Activated T-cell treated with anti-CD3 and anti-CD28 coated beads, Interleukin-2, amount 50 U/mL, for 48 hours (primary cell): ENCODE measurements around the gene DMBX1.

Experiments
- DNase-seq, 2 experiments: peaks; one replicate each; pipeline ENCODE4 v3.0.0-alpha.2; 2020

The DMBX1 gene

GRCh38 chr1:46484783-46485490 is 4.7 kb upstream of the DMBX1 start:
- no peak for DNase-seq

DNA sequence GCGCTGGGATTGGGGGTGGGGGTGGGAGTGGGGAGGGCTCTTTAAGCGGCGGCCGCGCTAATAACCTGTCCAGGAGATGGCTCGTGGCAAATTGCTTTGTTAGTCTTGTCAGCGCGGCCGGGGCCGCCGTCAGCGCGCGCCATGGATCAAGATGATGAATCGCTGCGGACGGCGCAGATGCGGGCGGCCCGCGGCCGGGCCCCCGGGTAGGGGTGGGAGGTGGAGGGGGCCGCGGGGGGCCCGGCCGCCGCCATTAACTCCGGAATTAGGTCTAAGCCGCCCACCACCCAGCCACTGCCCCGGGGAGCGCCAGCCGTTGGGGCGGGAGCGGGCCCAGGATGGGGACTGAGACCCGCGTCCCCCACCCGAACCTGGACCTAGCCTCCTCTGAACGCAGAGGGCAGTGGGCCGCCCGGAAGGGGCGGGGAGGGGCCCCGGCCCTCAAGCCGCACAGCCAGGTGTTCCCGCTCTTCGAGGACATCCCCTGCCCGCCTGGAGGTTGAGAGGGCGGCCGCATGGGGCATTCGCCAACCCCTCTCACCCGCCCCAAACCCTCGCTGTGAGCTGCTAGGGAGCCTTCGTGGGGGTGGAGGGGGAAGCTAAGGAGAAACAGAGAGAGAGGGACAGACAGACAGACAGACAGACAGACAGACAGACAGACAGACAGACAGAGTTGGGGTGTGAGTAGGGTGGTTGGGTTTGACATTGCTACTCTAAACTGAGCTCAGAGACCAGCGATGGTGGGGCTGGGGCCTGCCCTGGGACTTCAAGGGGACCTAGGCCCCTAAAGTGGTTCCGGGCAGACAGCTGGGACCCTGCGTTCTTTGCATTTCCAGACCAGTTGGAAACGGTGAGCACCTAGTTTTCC is 3.8 kb upstream of the DMBX1 start:
- DNase-seq: no peak

DNA sequence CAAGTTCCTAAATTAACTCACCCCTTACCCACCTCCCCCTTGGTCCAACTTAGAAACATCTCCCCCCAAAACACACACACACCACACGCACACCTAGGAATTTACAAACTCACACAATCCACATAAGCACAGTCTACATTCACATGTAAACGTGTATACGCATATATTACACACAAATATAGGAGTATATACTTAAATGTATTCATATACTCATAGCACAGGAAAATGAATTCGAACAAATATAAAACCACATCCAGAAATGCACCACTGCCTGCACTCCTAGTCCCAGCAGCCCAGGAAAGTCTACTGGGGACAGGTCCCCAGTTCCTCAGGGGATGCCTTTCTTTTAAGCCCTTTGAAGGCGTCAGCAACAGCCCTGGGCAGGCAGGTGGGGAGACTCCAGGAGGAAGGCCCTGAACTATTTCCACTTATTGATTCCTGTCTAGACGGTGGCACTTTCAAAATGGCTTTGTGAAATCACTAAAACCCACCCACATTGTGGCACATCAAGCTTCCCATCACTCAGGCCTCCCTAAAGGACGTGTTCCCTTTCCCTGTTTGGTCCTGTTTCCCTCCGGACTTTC is 3.1 kb upstream of the DMBX1 start:
- no peak for DNase-seq

DNA sequence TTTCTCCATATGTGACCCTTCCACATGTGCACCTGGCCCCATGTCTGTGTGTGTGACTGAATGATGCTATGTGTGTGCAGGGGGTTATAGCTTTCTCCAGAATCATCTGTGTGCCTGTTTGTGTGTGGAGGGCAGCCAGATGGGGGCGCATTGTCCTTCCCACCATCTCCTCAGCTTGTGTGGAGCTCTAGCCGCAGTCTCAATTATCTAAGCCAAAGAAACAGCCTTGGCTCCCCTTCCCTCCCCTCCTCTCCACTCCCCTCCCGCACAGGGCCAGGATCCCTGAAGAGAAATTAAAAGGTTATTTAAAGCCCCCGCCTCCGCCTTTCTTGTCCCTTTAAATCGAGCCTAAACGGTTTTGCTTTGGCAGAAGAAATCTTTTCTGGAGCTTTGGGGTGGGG is 1.8 kb upstream of the DMBX1 start:
- DNase-seq: peak in 1 of 2 experiments; percentile 44

DNA sequence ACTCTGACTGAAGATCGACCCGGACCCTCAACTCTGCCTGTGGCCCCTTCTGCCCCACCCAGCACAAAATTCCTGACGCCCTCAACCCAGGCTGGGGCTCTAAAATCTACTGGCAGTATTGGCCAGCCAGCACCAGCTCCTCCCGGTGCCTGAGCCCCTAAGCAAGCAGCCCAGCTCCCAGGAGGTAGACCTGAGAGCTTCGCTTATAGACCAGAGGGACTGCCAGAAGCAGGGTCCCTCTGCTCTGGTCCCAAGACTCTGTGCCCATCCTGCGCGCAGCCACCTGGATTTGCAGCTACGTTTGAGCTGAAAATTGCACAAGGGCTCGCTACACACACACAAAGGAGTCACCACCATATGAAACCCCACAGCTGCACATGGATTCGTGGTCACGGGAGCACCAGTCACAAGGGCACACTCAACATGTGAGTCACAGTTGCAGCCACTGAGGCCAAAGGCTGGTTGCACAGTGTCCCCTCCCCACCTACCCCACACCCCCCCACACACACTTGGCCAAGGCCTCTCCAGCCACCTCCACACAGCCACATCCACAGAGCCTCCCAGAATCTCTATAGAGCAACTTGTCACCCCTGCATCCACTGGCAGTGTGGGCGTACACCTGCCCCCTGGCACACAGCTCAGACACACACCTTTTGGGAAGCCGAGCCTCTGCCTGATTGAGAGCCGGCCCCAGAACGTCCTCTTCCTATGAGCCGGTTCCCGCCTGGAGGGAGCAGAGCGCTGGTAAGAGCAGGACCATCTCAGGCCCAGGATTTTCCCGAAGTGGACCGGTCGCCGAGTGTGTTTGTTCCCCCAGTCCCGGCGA is 1.1 kb upstream of the DMBX1 start:
- peak; percentile 44 to 52 for DNase-seq

- DNase-seq: peak; percentile 62 to 70
Measured at GRCh38 chr1:46489169-46489637, 433 bp upstream of the DMBX1 start.

GRCh38 chr1:46490406-46490655 is 695 bp downstream of the DMBX1 start:
- DNase-seq: no peak

GRCh38 chr1:46490656-46491442 is 1.2 kb downstream of the DMBX1 start:
- DNase-seq: peak; percentile 30 to 44

DNA sequence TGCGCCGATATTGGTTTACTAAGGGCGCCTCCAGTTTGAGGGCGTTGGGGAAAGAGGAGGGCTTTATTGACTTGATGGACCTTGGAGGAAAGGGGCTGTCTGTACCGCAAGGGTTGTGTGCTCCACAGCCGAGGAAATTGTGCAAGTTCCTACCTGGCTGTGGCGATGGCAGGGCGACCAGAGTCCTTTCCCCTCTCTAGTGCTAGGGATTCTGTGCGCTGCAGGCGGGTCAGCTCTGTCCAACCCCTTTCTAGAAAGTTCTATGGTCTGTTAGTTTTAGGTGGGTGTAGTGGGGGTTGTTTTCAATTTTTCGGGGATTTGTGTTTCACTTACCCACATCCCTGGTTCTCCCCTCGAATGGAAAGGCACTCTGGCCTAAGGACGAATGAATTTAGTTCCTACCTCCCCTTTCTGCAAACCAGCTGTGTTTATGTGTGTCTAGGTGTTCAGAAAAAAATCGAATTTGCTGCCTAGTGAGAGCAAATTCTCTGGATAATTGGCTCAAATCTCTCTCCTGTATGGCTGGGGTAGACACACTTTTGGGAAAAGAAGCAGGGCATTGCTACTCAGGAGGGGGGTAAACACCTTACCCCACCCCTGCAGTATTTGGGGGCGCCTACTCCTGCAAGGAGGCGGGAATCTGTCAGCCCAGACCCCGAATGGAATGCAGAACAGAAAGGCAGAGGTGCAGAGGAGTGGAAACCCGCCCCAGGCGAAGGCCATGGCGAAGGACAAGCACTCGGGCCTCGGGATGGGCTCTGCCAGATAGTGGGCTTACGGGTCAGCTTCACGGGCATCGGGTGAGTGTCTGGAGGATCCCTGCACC is 2.0 kb downstream of the DMBX1 start:
- DNase-seq: peak in 1 of 2 experiments; percentile 20

- DNase-seq: peak; percentile 29 to 35
Measured at GRCh38 chr1:46492269-46492853, 2.7 kb downstream of the DMBX1 start.

GRCh38 chr1:46492871-46493270 is 3.2 kb downstream of the DMBX1 start:
- no peak for DNase-seq

GRCh38 chr1:46493316-46494032 is 3.8 kb downstream of the DMBX1 start:
- DNase-seq: no peak

GRCh38 chr1:46494910-46495309 is 5.3 kb downstream of the DMBX1 start:
- DNase-seq: no peak

DNA sequence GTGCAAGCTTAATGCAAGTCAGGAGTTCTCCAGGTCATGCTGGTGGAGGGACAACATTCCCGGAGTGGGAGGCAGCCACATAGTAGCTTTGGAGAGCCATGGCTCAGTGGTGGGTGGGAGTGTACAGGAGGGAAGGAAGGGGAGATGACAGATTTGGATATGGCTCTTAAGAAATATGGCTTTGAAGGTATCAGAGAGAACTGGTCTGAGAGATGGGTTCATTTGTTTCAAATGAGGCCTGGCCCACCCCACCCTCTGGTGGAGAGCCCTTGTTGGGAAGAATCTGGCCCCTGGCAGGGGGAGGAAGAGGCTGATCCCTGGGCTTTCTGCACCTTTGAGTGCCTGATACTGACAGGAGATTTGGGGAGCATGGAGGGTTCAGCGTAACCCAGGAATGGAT is 6.1 kb downstream of the DMBX1 start:
- no peak for DNase-seq

DNA sequence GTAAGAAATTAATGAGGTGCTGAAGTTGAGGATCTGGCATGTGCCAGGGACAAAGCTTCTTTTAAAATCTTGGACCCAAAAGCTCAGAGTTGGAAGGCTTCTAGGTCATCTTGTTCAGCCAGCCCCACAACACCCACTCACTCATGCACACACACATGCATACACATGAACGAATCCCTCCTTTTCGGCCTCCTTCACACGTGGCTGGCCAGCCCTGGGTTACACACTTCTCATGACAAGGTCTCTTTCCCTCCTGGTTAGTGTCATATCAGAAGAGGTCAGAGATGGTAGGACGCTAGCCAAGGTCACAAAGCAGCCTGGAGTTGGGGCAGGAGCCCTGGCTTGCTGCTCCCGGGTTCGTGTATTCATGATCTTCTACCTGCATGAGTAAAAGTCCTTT is 6.9 kb downstream of the DMBX1 start:
- DNase-seq: no peak

GRCh38 chr1:46497020-46497419 is 7.4 kb downstream of the DMBX1 start:
- no peak for DNase-seq

DNA sequence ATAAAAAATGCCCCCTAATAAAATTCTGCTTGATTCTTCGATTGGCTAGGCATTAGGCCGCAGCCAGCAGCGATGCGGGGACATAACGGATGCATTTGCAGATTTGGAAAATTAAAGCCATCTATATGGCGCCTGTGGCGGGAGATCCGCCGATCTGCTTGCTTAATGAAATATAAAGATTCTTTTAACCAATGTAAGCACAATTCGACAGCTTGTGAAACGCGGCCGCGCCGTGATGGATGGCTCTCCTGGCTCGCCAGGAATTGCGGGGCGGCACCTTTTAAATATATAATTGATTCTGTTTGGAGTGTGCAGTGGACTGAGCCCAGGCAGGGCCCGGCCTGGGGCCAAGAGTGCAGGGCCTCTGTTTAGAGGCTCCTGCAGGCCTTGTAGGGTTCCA is 8.0 kb downstream of the DMBX1 start:
- DNase-seq: no peak

GRCh38 chr1:46501528-46501927 is 11.9 kb downstream of the DMBX1 start:
- no peak for DNase-seq

DNA sequence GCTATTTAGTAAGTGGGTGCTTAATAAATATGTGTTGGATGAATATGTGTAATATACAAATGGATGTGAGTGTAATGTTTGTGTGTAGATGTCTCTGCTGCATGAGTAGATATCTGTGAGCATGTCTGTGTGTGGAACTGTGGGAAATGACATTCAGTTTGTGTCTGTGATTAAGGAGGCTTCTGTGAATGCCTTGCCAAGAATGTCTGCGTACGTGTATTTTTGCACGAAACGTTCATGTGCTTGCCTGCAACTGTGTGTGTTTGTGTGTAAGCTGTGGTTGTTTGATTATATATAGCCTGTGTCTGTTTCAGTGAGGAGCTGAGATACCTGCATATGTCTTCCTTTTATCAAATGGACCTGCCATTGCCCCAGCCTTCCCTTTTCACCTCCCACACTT is 13.8 kb downstream of the DMBX1 start:
- no peak for DNase-seq
